PC-3 (cell line): ENCODE results near the gene PPM1G. TPM values are rescaled to one million over a fixed set of nuclear protein-coding genes. Genes with fewer than 3 reads are reported as not detected.
A peak's percentile ranks its signal among the peaks of the same experiment; 100 is the strongest.

Experiments used
- ATAC-seq: fragments of 200-7000 bp; cut with Tn5 transposase; 2 replicates; pipeline ENCODE4 v1.9.1; 2020; ENCODE audit warnings: mild to moderate bottlenecking, moderate library complexity
- BruUV-seq: library from RNA; stranded (reverse); fragments of 400-500 nt; replicated peaks from 2 replicates; lab custom pipeline; 2021; lab: Mats Ljungman, UMichigan
- CTCF ChIA-PET: fragments of 300-600 bp; sonication (Branson Sonifier 250); formaldehyde crosslinking; loops from one replicate; lab custom pipeline; 2022; ENCODE audit warnings: antibody characterized with exemption; lab: Charles Lee
- POLR2A ChIA-PET: fragments of 300-600 bp; sonication (Branson Sonifier 250); formaldehyde crosslinking; loops from one replicate; lab custom pipeline; 2022; ENCODE audit warnings: antibody characterized with exemption; ENCODE audit not compliant: unreplicated experiment; lab: Charles Lee
- DNase-seq: peaks from one replicate; pipeline ENCODE4 v3.0.0-alpha.2; 2015
- H2AFZ ChIP-seq: fragments of 300-600 bp; sonication (generic); 2 replicates; pipeline ENCODE4 v1.6.0; 2016; ENCODE audit warnings: antibody characterized with exemption, low read length
- H3F3A ChIP-seq: fragments of 300-600 bp; sonication (generic); one replicate; pipeline ENCODE4 v1.6.0; 2017; ENCODE audit warnings: antibody characterized with exemption, low read length, control low read depth, mild to moderate bottlenecking; ENCODE audit not compliant: unreplicated experiment
- H3K27ac ChIP-seq: fragments of 300-600 bp; sonication (generic); 2 replicates; pipeline ENCODE4 v1.5.1; 2016; ENCODE audit warnings: mild to moderate bottlenecking, low read length
- H3K27me3 ChIP-seq: fragments of 300-600 bp; sonication (generic); 2 replicates; pipeline ENCODE4 v1.6.1; 2016; ENCODE audit warnings: low read length, mixed read lengths
- H3K36me3 ChIP-seq: fragments of 300-600 bp; sonication (generic); 2 replicates; pipeline ENCODE4 v1.6.1; 2016; ENCODE audit warnings: low read depth, mixed run types, low read length, mixed read lengths
- H3K4me1 ChIP-seq: fragments of 300-600 bp; sonication (generic); 2 replicates; pipeline ENCODE4 v1.5.1; 2016; ENCODE audit warnings: low read length; ENCODE audit not compliant: insufficient read depth
- H3K4me2 ChIP-seq: fragments of 300-600 bp; sonication (generic); 2 replicates; pipeline ENCODE4 v1.6.0; 2016; ENCODE audit warnings: low read length
- H3K4me3 ChIP-seq: fragments of 300-600 bp; sonication (generic); 2 replicates; pipeline ENCODE4 v1.5.1; 2016; ENCODE audit warnings: mild to moderate bottlenecking, low read length, mixed read lengths
- H3K79me2 ChIP-seq: fragments of 300-600 bp; sonication (generic); 2 replicates; pipeline ENCODE4 v1.6.1; 2017; ENCODE audit warnings: low read length, mixed read lengths
- H3K9ac ChIP-seq: fragments of 300-600 bp; sonication (generic); 2 replicates; pipeline ENCODE4 v1.6.0; 2016; ENCODE audit warnings: mild to moderate bottlenecking, low read length
- H3K9me2 ChIP-seq: fragments of 300-600 bp; sonication (generic); replicated peaks from 2 replicates; pipeline ENCODE4 v1.6.1; 2016; ENCODE audit warnings: mixed run types, low read length, mixed read lengths
- H3K9me3 ChIP-seq: fragments of 300-600 bp; sonication (generic); 2 replicates; pipeline ENCODE4 v1.6.1; 2016; ENCODE audit warnings: low read length, mixed read lengths
- H4K20me1 ChIP-seq: fragments of 300-600 bp; sonication (generic); 2 replicates; pipeline ENCODE4 v1.6.1; 2016; ENCODE audit warnings: low read length, mixed read lengths
- EZH2 ChIP-seq: fragments of 300-600 bp; sonication (generic); IDR thresholded peaks from one replicate; pipeline ENCODE4 v1.6.1; 2017; ENCODE audit warnings: antibody characterized with exemption, mild to moderate bottlenecking, low read length; ENCODE audit not compliant: unreplicated experiment
- EZH2phosphoT487 ChIP-seq: fragments of 300-600 bp; sonication (generic); IDR thresholded peaks from 2 replicates; pipeline ENCODE4 v1.6.1; 2018; ENCODE audit warnings: mild to moderate bottlenecking, antibody characterized with exemption, low read length, borderline replicate concordance
- intact Hi-C: fragments of 100-400 bp; cut with micrococcal nuclease; formaldehyde crosslinking; loops from 2 replicates; pipeline ENCODE4 v1.9.0; 2023
- total RNA-seq: library from RNA; depleted of rRNA; stranded (reverse); fragments of >200 nt; gene quantifications from 2 replicates; pipeline ENCODE4 v1.2.3, GENCODE V29; 2014
- TF ChIP-seq, protein P1 (sequence below): fragments of 300-600 bp; sonication (generic); conservative IDR thresholded peaks from 2 replicates; pipeline ENCODE4 v1.5.1; 2017; ENCODE audit warnings: antibody characterized with exemption, low read depth, mild to moderate bottlenecking, low read length

The PPM1G gene
- total RNA-seq, 1 experiment from 2014 or later: 122 TPM

DNA sequence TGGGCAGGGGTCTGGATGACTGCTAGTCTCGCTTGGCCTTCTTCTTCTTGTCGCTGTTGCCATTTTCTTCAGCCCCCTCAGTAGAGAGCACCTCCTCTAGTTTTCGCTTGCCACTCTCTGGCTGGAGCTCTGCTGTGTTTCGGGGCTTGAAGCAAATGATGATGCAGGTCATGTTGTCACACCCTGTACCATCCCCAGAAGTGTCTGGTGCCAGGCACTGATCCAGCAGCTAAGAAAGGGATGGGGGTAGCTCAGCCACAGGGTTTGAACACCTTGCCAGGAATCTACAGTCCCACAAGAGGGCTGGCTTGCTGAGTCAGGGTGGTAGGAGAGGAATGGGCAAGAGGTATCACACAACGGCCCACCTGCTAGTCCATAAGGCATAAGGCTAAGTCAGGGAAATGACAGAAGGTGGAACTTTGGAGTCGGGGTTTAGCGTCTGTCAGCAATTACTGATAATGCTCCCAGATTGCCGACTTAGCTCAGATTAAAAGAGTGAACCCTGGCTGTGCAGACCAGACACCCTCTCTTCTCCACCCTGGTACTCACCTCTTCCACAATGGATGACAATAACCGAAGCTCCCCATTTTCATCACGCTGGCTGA lies 27.7 kb downstream of the PPM1G start:
- H4K20me1 ChIP-seq: no peaks in the 10 kb centered on the region
- no peaks in the 10 kb centered on the region for H3K27me3 ChIP-seq
- POLR2A ChIA-PET: no interaction called here
- H3K4me1 ChIP-seq: peaks cover 13% of the 10 kb centered on the region
- no peak for DNase-seq
- CTCF ChIA-PET: no interaction called here
- H3K36me3 ChIP-seq: peaks cover 35% of the 10 kb centered on the region
- ATAC-seq: no peak
- no peaks in the 10 kb centered on the region for H3K9me2 ChIP-seq
- TF ChIP-seq EZH2: no peak
- TF ChIP-seq, protein P1, sequence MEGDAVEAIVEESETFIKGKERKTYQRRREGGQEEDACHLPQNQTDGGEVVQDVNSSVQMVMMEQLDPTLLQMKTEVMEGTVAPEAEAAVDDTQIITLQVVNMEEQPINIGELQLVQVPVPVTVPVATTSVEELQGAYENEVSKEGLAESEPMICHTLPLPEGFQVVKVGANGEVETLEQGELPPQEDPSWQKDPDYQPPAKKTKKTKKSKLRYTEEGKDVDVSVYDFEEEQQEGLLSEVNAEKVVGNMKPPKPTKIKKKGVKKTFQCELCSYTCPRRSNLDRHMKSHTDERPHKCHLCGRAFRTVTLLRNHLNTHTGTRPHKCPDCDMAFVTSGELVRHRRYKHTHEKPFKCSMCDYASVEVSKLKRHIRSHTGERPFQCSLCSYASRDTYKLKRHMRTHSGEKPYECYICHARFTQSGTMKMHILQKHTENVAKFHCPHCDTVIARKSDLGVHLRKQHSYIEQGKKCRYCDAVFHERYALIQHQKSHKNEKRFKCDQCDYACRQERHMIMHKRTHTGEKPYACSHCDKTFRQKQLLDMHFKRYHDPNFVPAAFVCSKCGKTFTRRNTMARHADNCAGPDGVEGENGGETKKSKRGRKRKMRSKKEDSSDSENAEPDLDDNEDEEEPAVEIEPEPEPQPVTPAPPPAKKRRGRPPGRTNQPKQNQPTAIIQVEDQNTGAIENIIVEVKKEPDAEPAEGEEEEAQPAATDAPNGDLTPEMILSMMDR: no peak
- no peak for TF ChIP-seq EZH2phosphoT487
- H2AFZ ChIP-seq: no peak overlapping the region
- no peak overlapping the region for H3K27ac ChIP-seq
- BruUV-seq: TSS peak; percentile 44
- intact Hi-C loops: no loop called here
- no peaks in the 10 kb centered on the region for H3F3A ChIP-seq
- H3K9me3 ChIP-seq: no peaks in the 10 kb centered on the region
- no peak overlapping the region for H3K4me3 ChIP-seq
- peaks cover 3% of the 10 kb centered on the region; the same call in 1 of the 2 replicates for H3K79me2 ChIP-seq
- no peak overlapping the region for H3K9ac ChIP-seq
- H3K4me2 ChIP-seq: no peak overlapping the region

DNA sequence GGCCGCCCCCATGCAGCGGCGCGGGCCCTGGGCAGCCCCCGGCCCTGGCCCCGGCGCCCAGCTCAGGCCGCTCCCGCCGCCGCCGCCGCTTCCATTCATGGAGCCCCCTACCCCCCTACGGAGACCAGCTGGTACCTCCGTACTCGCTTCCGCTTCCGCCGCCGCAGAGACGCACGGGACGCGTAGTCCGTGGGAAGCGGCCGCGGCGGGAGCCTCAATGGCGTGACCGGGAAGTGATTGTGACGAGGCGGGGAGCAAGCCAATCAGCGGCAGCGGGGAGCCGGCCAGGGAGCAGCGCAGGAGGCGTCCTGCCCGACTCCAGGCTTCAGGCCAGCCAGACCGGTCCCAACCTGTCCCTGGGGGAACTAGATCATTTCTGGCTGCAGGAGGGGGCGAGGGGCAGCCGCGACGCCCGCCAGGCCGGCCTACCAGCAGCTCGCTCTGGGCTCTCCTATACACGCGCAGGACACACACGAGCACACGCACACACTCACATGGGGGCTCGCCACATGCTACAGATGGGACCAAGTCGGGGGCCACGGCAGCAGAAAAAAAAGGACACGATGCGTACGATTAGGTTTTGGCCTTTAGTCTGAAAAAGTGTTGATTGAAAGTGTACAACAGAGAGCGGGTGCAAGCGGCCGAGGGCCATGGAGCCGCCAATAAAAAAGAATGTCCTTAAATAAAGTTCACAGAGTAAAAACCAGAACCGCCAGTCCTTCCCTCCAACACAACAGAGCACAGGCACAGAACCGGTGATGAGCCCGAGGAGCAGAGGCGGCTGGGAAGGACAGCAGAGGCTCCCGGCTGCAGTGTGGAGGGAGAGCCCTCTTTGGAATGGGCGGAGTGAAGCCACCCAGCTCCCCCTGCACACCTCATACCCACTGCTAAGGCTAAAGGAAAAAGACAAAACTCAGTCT lies 28.5 kb downstream of the PPM1G start, which contains the start of gene ZNF513:
TSS of gene ZNF513 (minus strand) at position 109 of the 920 bp plus-strand sequence. CDS start 208 bp downstream, outside the sequence.
- CTCF ChIA-PET: interaction anchor here (0.7 kb wide), 1 partner anchor 478 kb away, joined by 3 read pairs; no protein-coding TSS in a partner anchor
- Histone ChIP-seq H3K79me2 (peaks cover 3% of the 10 kb centered on the region; the same call in 1 of the 2 replicates), H3K27ac (peak within 1 kb of the TSS; percentile 62), H3F3A (no peaks in the 10 kb centered on the region), H3K9me2 (no peaks in the 10 kb centered on the region), H3K4me3 (peak within 1 kb of the TSS; percentile 73), H4K20me1 (no peaks in the 10 kb centered on the region), H3K27me3 (no peaks in the 10 kb centered on the region), H3K4me1 (peaks cover 13% of the 10 kb centered on the region), H2AFZ (peak within 1 kb of the TSS; percentile 62), H3K9me3 (no peaks in the 10 kb centered on the region), H3K4me2 (peak within 1 kb of the TSS; percentile 91), H3K36me3 (peaks cover 38% of the 10 kb centered on the region), H3K9ac (peak within 1 kb of the TSS; percentile 73)
- TSS peak; percentile 9 for BruUV-seq
- TF ChIP-seq EZH2phosphoT487 (no peak), EZH2 (no peak)
- TF ChIP-seq, protein P1: no peak
- intact Hi-C loops: no loop called here
- peak; percentile 85 for DNase-seq
- ATAC-seq: peak; percentile 79
- POLR2A ChIA-PET: interaction anchor here (0.8 kb wide), 1 partner anchor 27 kb away, joined by 4 read pairs; no protein-coding TSS in a partner anchor
